ENCODE measurements around the gene PSMF1. TPM values are rescaled to one million over a fixed set of nuclear protein-coding genes. Genes with fewer than 3 reads are reported as not detected.

The PSMF1 gene
- total and polyA plus RNA-seq, 2 of the 4 experiments (the other 2 are of a cell fraction), result 93.6 to 109 TPM

GRCh38 chr20:1150218-1150617, 31.8 kb downstream of the PSMF1 start:
- no CpG with 5 or more reads among the region's 4 CpGs for WGBS, 2 experiments (ENCODE audit: extremely low coverage in 2 of 2, insufficient read length in 1 of 2)
- CTCF ChIA-PET, result no interaction called here

More at GRCh38 chr20:1150218-1150617, 31.8 kb downstream of the PSMF1 start:
- no peak overlapping the region for H3K4me3 ChIP-seq (ENCODE audit: insufficient read depth, low read depth, low read length)
- no peak overlapping the region for H2BK120ac ChIP-seq (ENCODE audit: low read depth, low read length)
- H4K5ac ChIP-seq (ENCODE audit: low read depth, low read length), result no peak overlapping the region
- in situ Hi-C loops (cut with MboI; ENCODE audit: low sequenced_read_pairs) (no loop called here), dilution Hi-C loops (cut with HindIII; ENCODE audit: low sequenced_read_pairs, unreplicated experiment) (no loop called here), intact Hi-C loops (cut with micrococcal nuclease) (no loop called here)
- no peak overlapping the region for H2BK20ac ChIP-seq (ENCODE audit: low read depth, low read length)
- no peak overlapping the region for H2AK5ac ChIP-seq (ENCODE audit: low read depth, low read length)
- H3K79me1 ChIP-seq (ENCODE audit: low read depth in 1 of 2, low read length in 2 of 2), result peaks cover 23 to 36% of the 10 kb centered on the region in 2 experiments
- no peak overlapping the region for H2AK9ac ChIP-seq (replicated peaks; ENCODE audit: low read depth, low read length, poor library complexity)
- H3K36me3 ChIP-seq (ENCODE audit: control insufficient read depth, insufficient read depth, low read length), result peaks cover 28% of the 10 kb centered on the region
- no peak overlapping the region for H3K18ac ChIP-seq (ENCODE audit: low read depth, low read length)
- H4K91ac ChIP-seq (ENCODE audit: insufficient read depth, low read depth, low read length), result no peak overlapping the region
- no peaks in the 10 kb centered on the region for H3K4me1 ChIP-seq (ENCODE audit: control insufficient read depth, insufficient read depth, low read length)
- no peak overlapping the region for H3K56ac ChIP-seq (ENCODE audit: extremely low read depth, insufficient read depth, low read length)
- POLR2A ChIA-PET (ENCODE audit: unreplicated experiment), result no interaction called here
- peaks cover 5% of the 10 kb centered on the region for H4K20me1 ChIP-seq (ENCODE audit: insufficient read depth, low read length)
- peak; percentile 31 for DNase-seq
- BruUV-seq (replicated peaks), result no TSS peak
- H3K4me2 ChIP-seq (ENCODE audit: low read depth, low read length), result no peak overlapping the region
- H2AFZ ChIP-seq (replicated peaks; ENCODE audit: low read length, poor library complexity), result no peak overlapping the region
- H3K9me1 ChIP-seq (ENCODE audit: insufficient read depth, low read length), result peaks cover 10% of the 10 kb centered on the region; the same call in 1 of the 2 replicates
- H2BK5ac ChIP-seq (ENCODE audit: low read depth, low read length, poor library complexity, severe bottlenecking), result no peak overlapping the region
- ATAC-seq (ENCODE audit: low read depth), result peak; percentile 59; the same call in 1 of the 2 replicates
- H3K27me3 ChIP-seq (ENCODE audit: control insufficient read depth, insufficient read depth, low read length), result no peaks in the 10 kb centered on the region
- H4K8ac ChIP-seq (ENCODE audit: low read depth in 2 of 2, low read length in 2 of 2), result no peak overlapping the region
- H3K4ac ChIP-seq (ENCODE audit: low read depth, low read length), result no peak overlapping the region
- H2BK15ac ChIP-seq (ENCODE audit: low read depth, low read length), result no peak overlapping the region
- H3K9ac ChIP-seq (ENCODE audit: low read depth, low read length), result no peak overlapping the region
- H3K14ac ChIP-seq (replicated peaks; ENCODE audit: low read depth, low read length), result no peak overlapping the region
- no peak for TF ChIP-seq CEBPB (IDR thresholded peaks at IDR 0.05; ENCODE audit: low read depth, low read length)
- TF ChIP-seq RAD21 (IDR thresholded peaks at IDR 0.05; ENCODE audit: low read length), result no peak
- TF ChIP-seq RCOR1 (IDR thresholded peaks at IDR 0.05; ENCODE audit: insufficient replicate concordance, low read length), result no peak
- TF ChIP-seq MAFK (IDR thresholded peaks at IDR 0.05; ENCODE audit: low read depth, low read length), result peak; percentile 63
- TF ChIP-seq CHD1 (IDR thresholded peaks at IDR 0.05; ENCODE audit: low read depth, low read length), result no peak
- no peak for TF ChIP-seq RFX5 (IDR thresholded peaks at IDR 0.05; ENCODE audit: low read depth, low read length)
- H3K23ac ChIP-seq (ENCODE audit: low read depth, low read length), result no peak overlapping the region
- H3K9me3 ChIP-seq (ENCODE audit: control insufficient read depth, insufficient read depth, low read length), result no peaks in the 10 kb centered on the region
- H3K27ac ChIP-seq (ENCODE audit: insufficient read depth, low read length), result no peak overlapping the region

Measured in IMR-90 (cell line).